Hepatocyte (in vitro differentiated cells): ENCODE data around the gene NT5C2. TPM values are rescaled to one million over a fixed set of nuclear protein-coding genes. Genes with fewer than 3 reads are reported as not detected.
"Not testable (repeated sequence)": the region's sequence is repeated elsewhere in the genome, so short reads cannot be mapped to it uniquely, and the experiment has no call there.

Source experiments
- DNase-seq: peaks from one replicate; pipeline ENCODE4 v3.0.0-alpha.2; 2016; ENCODE audit warnings: low spot score
- H2AFZ ChIP-seq: fragments of 200-600 bp; sonication (generic); 2 replicates; pipeline ENCODE4 v1.6.0; 2016; ENCODE audit warnings: antibody characterized with exemption, mild to moderate bottlenecking
- H3K27ac ChIP-seq: fragments of 200-600 bp; sonication (generic); 2 replicates; pipeline ENCODE4 v1.5.1; 2016; ENCODE audit warnings: mild to moderate bottlenecking
- H3K27me3 ChIP-seq: fragments of 200-600 bp; sonication (generic); 2 replicates; pipeline ENCODE4 v1.6.1; 2016
- H3K36me3 ChIP-seq: fragments of 200-600 bp; sonication (generic); replicated peaks from 2 replicates; pipeline ENCODE4 v1.5.1; 2016; ENCODE audit warnings: low read depth; ENCODE audit not compliant: insufficient read depth
- H3K4me1 ChIP-seq: fragments of 200-600 bp; sonication (generic); 2 replicates; pipeline ENCODE4 v1.5.1; 2016; ENCODE audit warnings: mild to moderate bottlenecking, moderate library complexity; ENCODE audit not compliant: insufficient read depth
- H3K4me2 ChIP-seq: fragments of 200-600 bp; sonication (generic); 2 replicates; pipeline ENCODE4 v1.6.0; 2016
- H3K4me3 ChIP-seq: fragments of 200-600 bp; sonication (generic); 2 replicates; pipeline ENCODE4 v1.5.1; 2016; ENCODE audit warnings: mild to moderate bottlenecking
- H3K79me2 ChIP-seq: fragments of 200-600 bp; sonication (generic); 2 replicates; pipeline ENCODE4 v1.6.0; 2017; ENCODE audit warnings: mild to moderate bottlenecking
- H3K9me2 ChIP-seq: fragments of 200-600 bp; sonication (generic); replicated peaks from 2 replicates; pipeline ENCODE4 v1.6.0; 2017; ENCODE audit warnings: mild to moderate bottlenecking; ENCODE audit not compliant: insufficient read depth
- H3K9me3 ChIP-seq: fragments of 200-600 bp; sonication (generic); 2 replicates; pipeline ENCODE4 v1.5.1; 2016; ENCODE audit warnings: low read depth, mild to moderate bottlenecking
- H4K20me1 ChIP-seq: fragments of 200-600 bp; sonication (generic); 2 replicates; pipeline ENCODE4 v1.6.0; 2016; ENCODE audit warnings: mild to moderate bottlenecking; ENCODE audit not compliant: insufficient read depth, poor library complexity, severe bottlenecking
- CTCF ChIP-seq: fragments of 200-600 bp; sonication (generic); IDR thresholded peaks from 2 replicates; pipeline ENCODE4 v1.5.1; 2016; ENCODE audit warnings: antibody characterized with exemption, mild to moderate bottlenecking; ENCODE audit not compliant: poor library complexity
- EZH2 ChIP-seq: fragments of 200-600 bp; sonication (generic); IDR thresholded peaks from 2 replicates; pipeline ENCODE4 v1.6.1; 2016; ENCODE audit warnings: antibody characterized with exemption, mild to moderate bottlenecking, borderline replicate concordance
- EZH2phosphoT487 ChIP-seq: fragments of 200-600 bp; sonication (generic); IDR thresholded peaks from one replicate; pipeline ENCODE4 v1.6.1; 2018; ENCODE audit warnings: antibody characterized with exemption, mild to moderate bottlenecking, low read depth, moderate library complexity; ENCODE audit not compliant: unreplicated experiment, severe bottlenecking
- WGBS: methylation state at CpG from one replicate; pipeline ENCODE4 v1.1.6; 2016; ENCODE audit warnings: low lambda C conversion rate; ENCODE audit errors: missing lambda C conversion rate; 5-methylcytosine and 5-hydroxymethylcytosine counted together
- polyA plus RNA-seq: library from polyadenylated mRNA; unstranded; fragments of >200 nt; fragmentation: Nextera tagmentation; extraction: Ambion mirVana; gene quantifications from 2 replicates; pipeline ENCODE4 v1.2.1, GENCODE V29; 2016
- total RNA-seq: library from RNA; depleted of rRNA; stranded (reverse); fragments of >200 nt; gene quantifications from 2 replicates; pipeline ENCODE4 v1.2.3, GENCODE V29; 2014

NT5C2 gene
- total and polyA plus RNA-seq, 2 experiments from 2014 or later: 50.7 to 52.0 TPM

GRCh38 chr10:103193820-103194529, 903 bp upstream of the NT5C2 start:
- peaks cover 27% of the 10 kb centered on the region for H4K20me1 ChIP-seq
- H3K36me3 ChIP-seq: no peaks in the 10 kb centered on the region
- peaks cover 34% of the 10 kb centered on the region for H3K79me2 ChIP-seq
- WGBS: 73% methylated on average over 14 of the region's 14 CpGs
- H3K4me2 ChIP-seq: peak overlapping the region; percentile 85
- peaks cover 23% of the 10 kb centered on the region for H3K4me1 ChIP-seq
- no peak for TF ChIP-seq CTCF
- TF ChIP-seq EZH2: no peak
- no peak for TF ChIP-seq EZH2phosphoT487
- H2AFZ ChIP-seq: peak overlapping the region; percentile 97
- no peaks in the 10 kb centered on the region for H3K9me3 ChIP-seq
- H3K9me2 ChIP-seq: no peaks in the 10 kb centered on the region
- no peak for DNase-seq
- no peak overlapping the region for H3K27ac ChIP-seq
- no peaks in the 10 kb centered on the region for H3K27me3 ChIP-seq
- no peak overlapping the region for H3K4me3 ChIP-seq

- H3K36me3 ChIP-seq: no peaks in the 10 kb centered on the region
- H3K9me3 ChIP-seq: no peaks in the 10 kb centered on the region
- H3K27ac ChIP-seq: peak overlapping the region; percentile 98
- no peaks in the 10 kb centered on the region for H3K27me3 ChIP-seq
- peak; percentile 87 for DNase-seq
- H2AFZ ChIP-seq: peak overlapping the region; percentile 56
- H3K9me2 ChIP-seq: no peaks in the 10 kb centered on the region
- WGBS: under 1% methylated on average over 36 of the region's 62 CpGs
- no peak for TF ChIP-seq EZH2phosphoT487
- TF ChIP-seq EZH2: no peak
- no peak for TF ChIP-seq CTCF
- peak overlapping the region; percentile 62 for H3K4me3 ChIP-seq
- H3K4me2 ChIP-seq: peak overlapping the region; percentile 84
- H3K4me1 ChIP-seq: peaks cover 30% of the 10 kb centered on the region
- H4K20me1 ChIP-seq: peaks cover 41% of the 10 kb centered on the region
- H3K79me2 ChIP-seq: peaks cover 48% of the 10 kb centered on the region
These were observed 493 bp downstream of the NT5C2 start for GRCh38 chr10:103192451-103193106.

GRCh38 chr10:103192089-103192450, 1.0 kb downstream of the NT5C2 start:
- Histone ChIP-seq H3K9me2 (no peaks in the 10 kb centered on the region), H3K27me3 (no peaks in the 10 kb centered on the region), H3K36me3 (no peaks in the 10 kb centered on the region), H3K79me2 (peaks cover 53% of the 10 kb centered on the region), H3K4me2 (peak overlapping the region; percentile 84), H3K9me3 (no peaks in the 10 kb centered on the region), H2AFZ (peak overlapping the region; percentile 56), H3K27ac (peak overlapping the region; percentile 98), H3K4me3 (peak overlapping the region; percentile 62), H4K20me1 (peaks cover 46% of the 10 kb centered on the region), H3K4me1 (peaks cover 30% of the 10 kb centered on the region)
- WGBS: 2% methylated on average over 14 of the region's 14 CpGs
- no peak for TF ChIP-seq EZH2
- no peak for TF ChIP-seq EZH2phosphoT487
- TF ChIP-seq CTCF: no peak
- peak; percentile 24 for DNase-seq

- WGBS: 80% methylated on average over 7 of the region's 7 CpGs
- Histone ChIP-seq H3K27ac (peak overlapping the region; percentile 98), H3K79me2 (peaks cover 61% of the 10 kb centered on the region), H3K4me2 (peak overlapping the region; percentile 84), H3K4me1 (peaks cover 30% of the 10 kb centered on the region), H4K20me1 (peaks cover 55% of the 10 kb centered on the region)
- not testable (repeated sequence) for H3K9me3 ChIP-seq, H3K27me3 ChIP-seq, H2AFZ ChIP-seq, H3K9me2 ChIP-seq, H3K36me3 ChIP-seq, DNase-seq, H3K4me3 ChIP-seq
These were observed 1.9 kb downstream of the NT5C2 start for GRCh38 chr10:103191198-103191597.
